HCT116 (cell line): ENCODE data around the gene COX15. TPM values are rescaled to one million over a fixed set of nuclear protein-coding genes. Genes with fewer than 3 reads are reported as not detected.

Experiments used
- ATAC-seq: fragments of 200-7000 bp; cut with Tn5 transposase; 2 replicates; pipeline ENCODE4 v1.9.1; 2020; ENCODE audit warnings: mild to moderate bottlenecking, moderate library complexity
- BruUV-seq: library from RNA; stranded (reverse); fragments of 400-500 nt; replicated peaks from 2 replicates; lab custom pipeline; 2021; lab: Mats Ljungman, UMichigan
- CTCF ChIA-PET: fragments of 300-600 bp; sonication (Branson Sonifier 250); formaldehyde crosslinking; loops from one replicate; lab custom pipeline; 2021; ENCODE audit warnings: antibody characterized with exemption; lab: Charles Lee
- POLR2A ChIA-PET: fragments of 300-600, 350-600 bp; sonication (Branson Sonifier 250); formaldehyde crosslinking; loops from one replicate; lab custom pipeline; 2021; ENCODE audit warnings: antibody characterized with exemption; lab: Charles Lee
- RAD21 ChIA-PET, 2 experiments: fragments of 300-600 bp; sonication (Branson Sonifier 250); formaldehyde crosslinking; loops; one replicate each; lab custom pipeline; 2023; ENCODE audit warnings: low total read pairs in 2 of 2; ENCODE audit not compliant: uncharacterized antibody in 2 of 2, unreplicated experiment in 2 of 2, low non-redundant PET in 1 of 2; lab: Charles Lee
- DNase-seq: peaks from one replicate; pipeline ENCODE4 v3.0.0-alpha.2; 2010; ENCODE audit warnings: low read depth, low spot score
- H2AFZ ChIP-seq: fragments of 200-600 bp; shearing (Covaris generic), sonication (generic); 2 replicates; pipeline ENCODE4 v1.6.1; 2017; ENCODE audit warnings: low read depth, mixed run types, mixed read lengths, antibody characterized with exemption, low read length; ENCODE audit not compliant: poor library complexity, severe bottlenecking
- H3K27ac ChIP-seq: 2 replicates; pipeline ENCODE4 v1.5.1; 2012; ENCODE audit warnings: low read depth, low read length
- H3K27me3 ChIP-seq: fragments of 200-600 bp; sonication (generic); 2 replicates; pipeline ENCODE4 v1.6.1; 2016; ENCODE audit warnings: mixed run types, low read length, mixed read lengths; ENCODE audit not compliant: insufficient read depth
- H3K36me3 ChIP-seq, 2 experiments: fragments of 200-500 bp in 1 of 2; fragments of 200-600 bp in 1 of 2; sonication (Bioruptor generic) in 1 of 2; sonication (generic) in 1 of 2; 2 replicates each; pipeline versions ENCODE4 v1.5.1 to v1.6.1; 2014 to 2016; ENCODE audit warnings: low read length in 2 of 2, inconsistent platforms in 1 of 2, mixed read lengths in 1 of 2, mixed run types in 1 of 2; ENCODE audit not compliant: insufficient read depth in 2 of 2, control insufficient read depth in 1 of 2
- H3K4me1 ChIP-seq, 2 experiments: fragments of 200-600 bp in 1 of 2; sonication (generic) in 1 of 2; 2 replicates each; pipeline versions ENCODE4 v1.5.1 to v1.6.1; 2012 to 2017; ENCODE audit warnings: low read length in 2 of 2, inconsistent platforms in 1 of 2, mild to moderate bottlenecking in 1 of 2, mixed read lengths in 1 of 2, mixed run types in 1 of 2, moderate library complexity in 1 of 2; ENCODE audit not compliant: insufficient read depth in 2 of 2, control insufficient read depth in 1 of 2
- H3K4me2 ChIP-seq: fragments of 200-600 bp; sonication (generic); 2 replicates; pipeline ENCODE4 v1.6.1; 2017; ENCODE audit warnings: mixed run types, low read length, mixed read lengths
- H3K4me3 ChIP-seq, 2 experiments: fragments of 200-600 bp in 1 of 2; sonication (generic) in 1 of 2; replicated peaks in 1 of 2; 2 replicates each; pipeline ENCODE4 v1.5.1; 2011 to 2016; ENCODE audit warnings: low read length in 2 of 2, control low read depth in 1 of 2, low read depth in 1 of 2, mild to moderate bottlenecking in 1 of 2, mixed read lengths in 1 of 2, mixed run types in 1 of 2
- H3K79me2 ChIP-seq: fragments of 200-600 bp; sonication (generic); 2 replicates; pipeline ENCODE4 v1.6.1; 2017; ENCODE audit warnings: mild to moderate bottlenecking, mixed run types, low read length, moderate library complexity, mixed read lengths; ENCODE audit not compliant: insufficient read depth
- H3K9ac ChIP-seq: fragments of 200-600 bp; sonication (generic); 2 replicates; pipeline ENCODE4 v1.6.1; 2016; ENCODE audit warnings: low read length, mixed read lengths
- H3K9me2 ChIP-seq: fragments of 200-600 bp; sonication (generic), shearing (Covaris generic); 2 replicates; pipeline ENCODE4 v1.6.1; 2017; ENCODE audit warnings: mixed run types, mild to moderate bottlenecking, moderate library complexity; ENCODE audit not compliant: insufficient read depth
- H3K9me3 ChIP-seq, 2 experiments: fragments of 200-500 bp in 1 of 2; fragments of 200-600 bp in 1 of 2; sonication (Bioruptor generic) in 1 of 2; sonication (generic) in 1 of 2; 2 replicates each; pipeline ENCODE4 v1.6.1; 2014 to 2017; ENCODE audit warnings: low read length in 2 of 2, mixed read lengths in 2 of 2, inconsistent platforms in 1 of 2, low read depth in 1 of 2, mild to moderate bottlenecking in 1 of 2, mixed run types in 1 of 2, moderate library complexity in 1 of 2; ENCODE audit not compliant: control insufficient read depth in 1 of 2, insufficient read depth in 1 of 2
- H4K20me1 ChIP-seq: fragments of 200-600 bp; sonication (generic), shearing (Covaris generic); 2 replicates; pipeline ENCODE4 v1.6.1; 2017; ENCODE audit warnings: mixed run types, mild to moderate bottlenecking, moderate library complexity; ENCODE audit not compliant: insufficient read depth
- ATF3 ChIP-seq: IDR thresholded peaks from 2 replicates; pipeline ENCODE4 v1.6.1; 2012
- CBX3 ChIP-seq: IDR thresholded peaks from 2 replicates; pipeline ENCODE4 v1.6.1; 2012; ENCODE audit warnings: low read depth
- CTCF ChIP-seq, 3 experiments: fragments of 200-600 bp in 1 of 3; sonication (generic) in 1 of 3; IDR thresholded peaks in 2 of 3; conservative IDR thresholded peaks in 1 of 3; 2 replicates each; pipeline ENCODE4 v1.5.1; 2012 to 2017; ENCODE audit warnings: low read depth in 2 of 3, low read length in 2 of 3, antibody characterized with exemption in 1 of 3, borderline replicate concordance in 1 of 3, control low read depth in 1 of 3, mild to moderate bottlenecking in 1 of 3, mixed read lengths in 1 of 3, mixed run types in 1 of 3, moderate library complexity in 1 of 3; ENCODE audit not compliant: insufficient read depth in 1 of 3
- EZH2 ChIP-seq: fragments of 200-600 bp; sonication (generic); IDR thresholded peaks from 2 replicates; pipeline ENCODE4 v1.6.1; 2017; ENCODE audit warnings: antibody characterized with exemption, mixed run types
- EZH2phosphoT487 ChIP-seq: fragments of 200-600 bp; IDR thresholded peaks from 2 replicates; pipeline ENCODE4 v1.6.1; 2018; ENCODE audit warnings: antibody characterized with exemption, borderline replicate concordance
- FOSL1 ChIP-seq: IDR thresholded peaks from 2 replicates; pipeline ENCODE4 v1.6.1; 2012; ENCODE audit warnings: low read depth
- JUND ChIP-seq: IDR thresholded peaks from 2 replicates; pipeline ENCODE4 v1.6.1; 2012
- MAX ChIP-seq: IDR thresholded peaks from 2 replicates; pipeline ENCODE4 v1.6.1; 2012
- POLR2AphosphoS5 ChIP-seq: IDR thresholded peaks from 2 replicates; pipeline ENCODE4 v1.6.1; 2011; ENCODE audit warnings: mild to moderate bottlenecking, low read depth, low read length, moderate library complexity
- SP1 ChIP-seq: IDR thresholded peaks from 2 replicates; pipeline ENCODE4 v1.6.1; 2012; ENCODE audit warnings: low read depth
- SRF ChIP-seq: IDR thresholded peaks from 2 replicates; pipeline ENCODE4 v1.6.1; 2012; ENCODE audit warnings: low read depth
- TCF7L2 ChIP-seq: IDR thresholded peaks from 2 replicates; pipeline ENCODE4 v1.7.0; 2011; ENCODE audit warnings: borderline replicate concordance, inconsistent platforms; ENCODE audit not compliant: insufficient read depth, insufficient read length; ENCODE audit errors: extremely low read depth
- ZBTB33 ChIP-seq: IDR thresholded peaks from 2 replicates; pipeline ENCODE4 v1.6.1; 2011; ENCODE audit warnings: mild to moderate bottlenecking, low read length, moderate library complexity; ENCODE audit not compliant: insufficient replicate concordance; ENCODE audit errors: extremely low read depth
- ZFX ChIP-seq: fragments of 450-650 bp; IDR thresholded peaks from 2 replicates; pipeline ENCODE4 v1.6.1; 2017
- ZNF274 ChIP-seq: fragments of 200-500 bp; sonication (Bioruptor generic); IDR thresholded peaks from 2 replicates; pipeline ENCODE4 v1.6.1; 2014; ENCODE audit warnings: mild to moderate bottlenecking, low read depth, low read length, inconsistent platforms
- intact Hi-C: fragments of 100-400 bp; cut with micrococcal nuclease; formaldehyde crosslinking; loops from 2 replicates; pipeline ENCODE4 v1.10.0; 2022
- total RNA-seq: library from RNA; stranded (reverse); gene quantifications from one replicate; pipeline ENCODE4 v1.2.1, GENCODE V29; 2021; ENCODE audit not compliant: unreplicated experiment

COX15 gene
- total RNA-seq, 1 experiment from 2014 or later, result 79.6 TPM

- TF ChIP-seq CBX3 (no peak), ZNF274 (no peak), POLR2AphosphoS5 (no peak), SP1 (no peak), ATF3 (no peak), ZFX (no peak), MAX (no peak)
Measured at GRCh38 chr10:99720387-99720786, 11.5 kb downstream of the COX15 start (continued).

- H3K36me3 ChIP-seq, result peaks cover 62 to 67% of the 10 kb centered on the region in 2 experiments
- ChIA-PET RAD21 (no interaction called here), CTCF (interaction anchor here (1.4 to 1.6 kb wide), 2 partner anchors 17 to 278 kb away, joined by 4 to 5 read pairs; partner anchors contain the start of genes COX15 and CUTC), POLR2A (no interaction called here)
- H3K9me3 ChIP-seq, result no peaks in the 10 kb centered on the region
- no peak for DNase-seq
- no peak overlapping the region for H3K4me3 ChIP-seq
- H3K9me2 ChIP-seq, result no peaks in the 10 kb centered on the region
- no peaks in the 10 kb centered on the region for H3K79me2 ChIP-seq
- no peak for ATAC-seq
- intact Hi-C loops, result loop anchor here (5.0 kb wide), 1 partner anchor 322 kb away; no protein-coding TSS in a partner anchor
- no TSS peak for BruUV-seq
- H3K27me3 ChIP-seq, result no peaks in the 10 kb centered on the region
- H3K27ac ChIP-seq, result no peak overlapping the region
- H3K4me2 ChIP-seq, result no peak overlapping the region
- H2AFZ ChIP-seq, result no peak overlapping the region
- no peak overlapping the region for H3K9ac ChIP-seq
- H3K4me1 ChIP-seq, result no peaks in the 10 kb centered on the region
- no peaks in the 10 kb centered on the region for H4K20me1 ChIP-seq
- TF ChIP-seq CTCF (IDR thresholded peaks at IDR 0.05 in 2 of 3, conservative IDR thresholded peaks at IDR 0.05 in 1 of 3; ENCODE audit: borderline replicate concordance in 1 of 3, insufficient read depth in 1 of 3, low read depth in 2 of 3, low read length in 2 of 3) (no peak), ATF3 (no peak), POLR2AphosphoS5 (no peak), ZNF274 (no peak), SRF (no peak), EZH2 (no peak), EZH2phosphoT487 (no peak), FOSL1 (no peak), ZBTB33 (no peak), JUND (no peak), CBX3 (no peak), TCF7L2 (no peak)
Measured at GRCh38 chr10:99714446-99714845, 17.5 kb downstream of the COX15 start.
